GM12878 (cell line): ENCODE data around the gene BIRC3. TPM values are rescaled to one million over a fixed set of nuclear protein-coding genes. Genes with fewer than 3 reads are reported as not detected.

Source experiments
- ATF7 ChIP-seq: fragments of 450-650 bp; IDR thresholded peaks from 2 replicates; pipeline ENCODE4 v1.6.1; 2016; ENCODE audit warnings: low read depth, mild to moderate bottlenecking
- EP300 ChIP-seq, 2 experiments: fragments of 150-350 bp in 1 of 2; IDR thresholded peaks; 2 replicates each; pipeline ENCODE4 v1.6.1; 2011 to 2012; ENCODE audit warnings: low read depth in 2 of 2, low read length in 2 of 2, borderline replicate concordance in 1 of 2, improper control_type of control experiment in 1 of 2, inconsistent platforms in 1 of 2; ENCODE audit not compliant: control insufficient read depth in 1 of 2
- ESRRA ChIP-seq: IDR thresholded peaks from 2 replicates; pipeline ENCODE4 v1.6.1; 2012; ENCODE audit warnings: mild to moderate bottlenecking, low read length, improper control_type of control experiment
- ETV6 ChIP-seq, 2 experiments: fragments of 450-650 bp in 1 of 2; IDR thresholded peaks in 1 of 2; conservative IDR thresholded peaks in 1 of 2; 2 replicates each; pipeline ENCODE4 v1.6.1; 2014; ENCODE audit warnings: antibody characterized with exemption in 1 of 2, borderline replicate concordance in 1 of 2, low read depth in 1 of 2, mild to moderate bottlenecking in 1 of 2, moderate library complexity in 1 of 2
- IRF4 ChIP-seq: IDR thresholded peaks from 2 replicates; pipeline ENCODE4 v1.6.1; 2011; ENCODE audit warnings: low read depth, low read length
- JUNB ChIP-seq: IDR thresholded peaks from 2 replicates; pipeline ENCODE4 v1.6.1; 2016; ENCODE audit warnings: antibody characterized with exemption, mild to moderate bottlenecking
- MYB ChIP-seq: fragments of 150-350 bp; IDR thresholded peaks from 2 replicates; pipeline ENCODE4 v1.6.1; 2014; ENCODE audit warnings: mild to moderate bottlenecking, low read depth, low read length, borderline replicate concordance
- NKRF ChIP-seq: fragments of 450-650 bp; conservative IDR thresholded peaks from 2 replicates; pipeline ENCODE4 v1.6.1; 2017; ENCODE audit warnings: mild to moderate bottlenecking, moderate library complexity
- PAX5 ChIP-seq: IDR thresholded peaks from 2 replicates; pipeline ENCODE4 v1.6.1; 2011; ENCODE audit warnings: low read depth, low read length, borderline replicate concordance
- RB1 ChIP-seq: fragments of 450-650 bp; formaldehyde crosslinking; IDR thresholded peaks from 2 replicates; pipeline ENCODE4 v1.6.1; 2017; ENCODE audit warnings: mild to moderate bottlenecking, borderline replicate concordance
- RUNX3 ChIP-seq: IDR thresholded peaks from 2 replicates; pipeline ENCODE4 v1.6.1; 2012; ENCODE audit warnings: low read length, inconsistent platforms
- TAF1 ChIP-seq: IDR thresholded peaks from 2 replicates; pipeline ENCODE4 v1.6.1; 2011; ENCODE audit warnings: mild to moderate bottlenecking, low read depth, low read length, borderline replicate concordance
- TARDBP ChIP-seq: IDR thresholded peaks from 2 replicates; pipeline ENCODE4 v1.6.1; 2016; ENCODE audit warnings: borderline replicate concordance
- TCF3 ChIP-seq: IDR thresholded peaks from 2 replicates; pipeline ENCODE4 v1.6.1; 2012; ENCODE audit warnings: low read depth, mild to moderate bottlenecking, low read length, borderline replicate concordance; ENCODE audit not compliant: insufficient read depth
- TCF7 ChIP-seq: IDR thresholded peaks from 2 replicates; pipeline ENCODE4 v1.6.1; 2014; ENCODE audit warnings: antibody characterized with exemption, borderline replicate concordance
- USF2 ChIP-seq: IDR thresholded peaks from 2 replicates; pipeline ENCODE4 v1.6.1; 2011; ENCODE audit warnings: low read depth, low read length, improper control_type of control experiment, borderline replicate concordance
- ZBTB11 ChIP-seq: fragments of 450-650 bp; formaldehyde crosslinking; IDR thresholded peaks from 2 replicates; pipeline ENCODE4 v1.5.0; 2022; ENCODE audit warnings: mild to moderate bottlenecking, missing genetic modification characterization
- ZNF384 ChIP-seq: IDR thresholded peaks from 2 replicates; pipeline ENCODE4 v1.6.1; 2012; ENCODE audit warnings: low read depth, mild to moderate bottlenecking, low read length, improper control_type of control experiment, borderline replicate concordance
- ZNF687 ChIP-seq: fragments of 450-650 bp; IDR thresholded peaks from 2 replicates; pipeline ENCODE4 v1.6.1; 2017; ENCODE audit warnings: mild to moderate bottlenecking, moderate library complexity
- polyA plus RNA-seq, 11 experiments: library from polyadenylated mRNA; depleted of rRNA in 4 of 11; unstranded in 6 of 11; stranded (reverse) in 5 of 11; fragments of >200 nt; fragmentation: Nextera tagmentation in 4 of 11; fragmentation: Illumina TruSeq in 1 of 11; extraction: Ambion mirVana in 4 of 11; extraction: Trizol in 1 of 11; gene quantifications; 1 replicate in 1 of 11; 2 replicates in 10 of 11; pipeline versions ENCODE4 v1.2.1 to v1.2.3, GENCODE V29; 2011 to 2016; ENCODE audit warnings: inconsistent platforms in 2 of 11, missing spikeins in 2 of 11, low read depth in 1 of 11
- total RNA-seq, 4 experiments: library from RNA; depleted of rRNA in 3 of 4; stranded (reverse); fragments of >200 nt in 3 of 4; fragmentation: Illumina TruSeq in 1 of 4; extraction: Trizol in 1 of 4; gene quantifications; 2 replicates each; pipeline versions ENCODE4 v1.2.1 to v1.2.3, GENCODE V29; 2013 to 2021

BIRC3 gene
- total and polyA plus RNA-seq, 10 of the 15 experiments (the other 5 are each of a cell fraction or from before 2014, with no cell fraction given), result 42.1 to 351 (median 83.7) TPM

GRCh38 chr11:102368472-102368871, 51.2 kb downstream of the BIRC3 start (continued):
- TF ChIP-seq TARDBP (no peak), ETV6 (conservative IDR thresholded peaks at IDR 0.05 in 1 of 2, IDR thresholded peaks at IDR 0.05 in 1 of 2; ENCODE audit: borderline replicate concordance in 1 of 2, low read depth in 1 of 2) (peak in 1 of 2 experiments; percentile 74; a peak in 1 of 4 replicates), IRF4 (peak; percentile 98), RB1 (no peak), EP300 (IDR thresholded peaks at IDR 0.05; ENCODE audit: borderline replicate concordance in 1 of 2, control insufficient read depth in 1 of 2, low read depth in 2 of 2, low read length in 2 of 2) (peak in 1 of 2 experiments; percentile 90; a peak in 3 of 4 replicates), NKRF (peak; percentile 46; the same call in 1 of the 2 replicates), ATF7 (peak; percentile 58), TCF7 (no peak; the same call in 1 of the 2 replicates), PAX5 (peak; percentile 55; the same call in 1 of the 2 replicates), TCF3 (no peak), ZNF384 (peak; percentile 19; the same call in 1 of the 2 replicates), JUNB (peak; percentile 94), MYB (no peak), TAF1 (no peak), ESRRA (no peak), USF2 (no peak), ZNF687 (peak; percentile 39; the same call in 1 of the 2 replicates), ZBTB11 (CRISPR knock-in tag) (no peak), RUNX3 (peak; percentile 56)
